Kidney epithelial cell (primary cell): ENCODE results near the gene GAB2. TPM values are rescaled to one million over a fixed set of nuclear protein-coding genes. Genes with fewer than 3 reads are reported as not detected.

ENCODE experiments used
- DNase-seq: peaks from one replicate; pipeline ENCODE4 v3.0.0-alpha.2; 2010; ENCODE audit warnings: low read depth
- H3K27me3 ChIP-seq: 2 replicates; pipeline ENCODE4 v1.6.0; 2011; ENCODE audit warnings: low read length; ENCODE audit not compliant: control insufficient read depth, insufficient read depth
- H3K36me3 ChIP-seq: 2 replicates; pipeline ENCODE4 v1.5.1; 2011; ENCODE audit warnings: low read length; ENCODE audit not compliant: control insufficient read depth, insufficient read depth
- H3K4me3 ChIP-seq: 2 replicates; pipeline ENCODE4 v1.5.1; 2011; ENCODE audit warnings: low read depth, mild to moderate bottlenecking, control low read depth, low read length
- CTCF ChIP-seq: IDR thresholded peaks from 2 replicates; pipeline ENCODE4 v1.5.1; 2011; ENCODE audit warnings: mild to moderate bottlenecking, moderate library complexity, low read length, control low read depth, inconsistent platforms; ENCODE audit not compliant: insufficient read depth, poor library complexity, severe bottlenecking
- total RNA-seq: library from RNA; depleted of rRNA; stranded (reverse); fragments of >200 nt; gene quantifications from 2 replicates; pipeline ENCODE4 v1.2.3, GENCODE V29; 2015

Gene GAB2
- total RNA-seq, 1 donor from 2014 or later = 13.1 TPM

- no peaks in the 10 kb centered on the region for H3K36me3 ChIP-seq
- no peak for DNase-seq
- no peak overlapping the region for H3K4me3 ChIP-seq
- H3K27me3 ChIP-seq = no peaks in the 10 kb centered on the region
- TF ChIP-seq CTCF = no peak
Observed at GRCh38 chr11:78332872-78333271, 84.7 kb downstream of the GAB2 start.

- TF ChIP-seq CTCF = no peak
- Histone ChIP-seq H3K36me3 (no peaks in the 10 kb centered on the region), H3K4me3 (no peak overlapping the region), H3K27me3 (no peaks in the 10 kb centered on the region)
- DNase-seq = no peak
Observed at GRCh38 chr11:78332174-78332866, 85.3 kb downstream of the GAB2 start.

GRCh38 chr11:78331711-78332110 is 85.9 kb downstream of the GAB2 start:
- Histone ChIP-seq H3K27me3 (no peaks in the 10 kb centered on the region), H3K4me3 (no peak overlapping the region), H3K36me3 (no peaks in the 10 kb centered on the region)
- DNase-seq = no peak
- no peak for TF ChIP-seq CTCF

- Histone ChIP-seq H3K36me3 (no peaks in the 10 kb centered on the region), H3K4me3 (no peak overlapping the region), H3K27me3 (no peaks in the 10 kb centered on the region)
- TF ChIP-seq CTCF = no peak
- no peak for DNase-seq
Observed at GRCh38 chr11:78330361-78330760, 87.3 kb downstream of the GAB2 start.

GRCh38 chr11:78327945-78328344 is 89.7 kb downstream of the GAB2 start:
- TF ChIP-seq CTCF = no peak
- DNase-seq = no peak
- no peak overlapping the region for H3K4me3 ChIP-seq
- no peaks in the 10 kb centered on the region for H3K27me3 ChIP-seq
- no peaks in the 10 kb centered on the region for H3K36me3 ChIP-seq

GRCh38 chr11:78325274-78325781 is 92.3 kb downstream of the GAB2 start:
- H3K4me3 ChIP-seq = no peak overlapping the region
- no peaks in the 10 kb centered on the region for H3K27me3 ChIP-seq
- TF ChIP-seq CTCF = no peak
- DNase-seq = no peak
- H3K36me3 ChIP-seq = no peaks in the 10 kb centered on the region
